ENCODE data around the gene CIAO2B.
"Not testable (repeated sequence)": the region's sequence is repeated elsewhere in the genome, so short reads cannot be mapped to it uniquely, and the experiment has no call there.

CIAO2B gene

DNA sequence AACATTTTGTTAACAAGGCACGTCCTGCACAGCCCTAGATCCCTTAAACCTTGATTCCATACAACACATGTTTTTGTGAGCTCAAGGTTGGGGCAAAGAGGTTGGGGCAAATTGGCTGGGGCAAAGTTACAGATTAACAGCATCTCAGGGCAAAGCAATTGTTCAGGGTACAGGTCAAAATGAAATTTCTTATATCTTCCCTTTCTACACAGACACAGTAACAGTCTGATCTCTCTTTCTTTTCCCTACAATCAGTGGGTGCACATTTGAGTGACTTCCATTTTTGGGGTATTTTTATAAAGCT, 21.9 kb upstream of the CIAO2B start:
- in situ Hi-C loops (cut with HindIII; ENCODE audit: low sequenced_read_pairs): not testable (repeated sequence)

DNA sequence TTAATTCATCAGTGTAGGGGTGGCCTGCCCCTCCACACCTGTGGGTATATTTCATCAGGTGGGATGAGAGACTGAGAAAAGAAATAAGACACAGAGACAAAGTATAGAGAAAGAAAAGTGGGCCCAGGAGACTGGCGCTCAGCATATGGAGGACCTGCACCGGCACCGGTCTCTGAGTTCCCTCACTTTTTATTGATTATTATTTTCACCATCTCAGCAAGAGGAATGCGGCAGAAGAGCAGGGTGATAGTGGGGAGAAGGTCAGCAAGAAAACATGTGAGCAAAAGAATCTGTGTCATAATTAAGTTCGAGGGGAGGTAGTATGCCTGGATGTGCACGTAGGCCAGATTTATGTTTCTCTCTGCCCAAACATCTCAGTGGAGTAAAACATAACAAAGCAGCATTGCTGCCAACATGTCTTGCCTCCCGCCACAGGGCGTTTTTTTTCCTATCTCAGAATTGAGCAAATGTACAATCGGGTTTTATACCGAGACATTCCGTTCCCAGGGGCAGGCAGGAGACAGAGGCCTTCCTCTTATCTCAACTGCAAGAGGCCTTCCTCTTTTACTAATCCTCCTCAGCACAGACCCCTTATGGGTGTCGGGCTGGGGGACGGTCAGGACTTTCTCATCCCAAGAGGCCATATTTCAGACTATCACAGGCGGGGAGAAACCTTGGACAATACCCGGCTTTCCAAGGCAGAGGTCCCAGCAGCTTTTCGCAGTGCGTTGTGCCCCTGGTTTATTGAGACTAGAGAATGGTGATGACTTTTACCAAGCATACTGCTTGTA, 21.4 kb upstream of the CIAO2B start:
- in situ Hi-C loops (cut with HindIII; ENCODE audit: low sequenced_read_pairs): not testable (repeated sequence)

DNA sequence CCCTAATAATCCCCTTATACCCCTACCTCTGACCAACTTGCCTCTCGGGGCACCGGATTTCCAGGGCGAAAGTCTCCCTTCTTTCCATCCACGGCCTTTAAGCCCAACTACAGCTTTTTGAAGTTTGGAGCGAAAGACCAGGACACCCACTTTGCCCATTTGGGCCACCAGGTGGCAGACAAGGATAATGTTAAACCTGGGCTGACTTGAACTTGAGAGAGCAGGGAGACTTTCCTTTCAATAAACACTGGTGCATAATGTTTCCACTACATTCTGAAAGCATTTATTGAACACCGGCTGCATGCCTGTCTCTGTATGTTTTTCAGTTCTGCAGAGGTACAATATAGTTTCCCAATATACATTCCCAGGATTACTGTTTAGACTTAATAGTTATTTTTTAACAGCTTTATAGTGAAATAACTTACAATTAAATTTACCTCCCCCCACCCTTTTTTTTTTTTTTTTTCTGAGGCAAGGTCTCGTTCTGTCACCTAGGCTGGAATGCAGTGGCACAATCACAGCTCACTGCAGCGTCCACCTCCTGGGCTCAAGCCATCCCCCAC, 20.0 kb upstream of the CIAO2B start:
- in situ Hi-C loops (cut with HindIII; ENCODE audit: low sequenced_read_pairs): no loop called here

DNA sequence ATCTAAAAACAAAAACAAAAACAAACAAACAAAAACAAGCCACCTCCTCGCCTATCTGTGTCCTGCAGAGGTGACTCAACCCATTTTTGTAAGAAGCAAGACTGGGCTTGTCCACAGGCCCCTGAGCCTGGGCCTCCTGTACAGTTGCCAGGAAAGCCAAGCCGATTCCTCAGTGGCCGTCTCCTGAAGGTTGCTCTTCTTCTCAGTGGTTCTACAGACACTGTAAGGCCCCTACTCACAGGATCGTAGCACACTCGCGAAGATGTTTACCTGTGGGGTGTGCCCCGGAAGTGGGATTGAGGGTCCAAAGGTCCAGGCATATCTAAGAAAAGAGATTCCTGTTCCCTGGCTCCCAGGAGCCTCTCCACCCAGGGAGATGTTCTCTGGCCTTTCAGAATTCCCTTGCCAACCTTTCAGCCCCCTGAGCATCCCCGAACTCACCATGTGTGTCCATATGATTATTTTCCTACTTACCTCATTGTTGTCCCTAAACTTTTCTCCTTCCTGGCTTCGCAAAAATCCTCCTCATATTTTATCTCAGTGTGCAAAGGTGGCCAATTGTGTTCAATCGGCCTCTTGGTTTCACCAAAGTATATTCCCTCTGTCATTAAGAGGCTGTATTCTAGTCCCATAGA, 19.4 kb upstream of the CIAO2B start:
- in situ Hi-C loops (cut with HindIII; ENCODE audit: low sequenced_read_pairs): no loop called here

DNA sequence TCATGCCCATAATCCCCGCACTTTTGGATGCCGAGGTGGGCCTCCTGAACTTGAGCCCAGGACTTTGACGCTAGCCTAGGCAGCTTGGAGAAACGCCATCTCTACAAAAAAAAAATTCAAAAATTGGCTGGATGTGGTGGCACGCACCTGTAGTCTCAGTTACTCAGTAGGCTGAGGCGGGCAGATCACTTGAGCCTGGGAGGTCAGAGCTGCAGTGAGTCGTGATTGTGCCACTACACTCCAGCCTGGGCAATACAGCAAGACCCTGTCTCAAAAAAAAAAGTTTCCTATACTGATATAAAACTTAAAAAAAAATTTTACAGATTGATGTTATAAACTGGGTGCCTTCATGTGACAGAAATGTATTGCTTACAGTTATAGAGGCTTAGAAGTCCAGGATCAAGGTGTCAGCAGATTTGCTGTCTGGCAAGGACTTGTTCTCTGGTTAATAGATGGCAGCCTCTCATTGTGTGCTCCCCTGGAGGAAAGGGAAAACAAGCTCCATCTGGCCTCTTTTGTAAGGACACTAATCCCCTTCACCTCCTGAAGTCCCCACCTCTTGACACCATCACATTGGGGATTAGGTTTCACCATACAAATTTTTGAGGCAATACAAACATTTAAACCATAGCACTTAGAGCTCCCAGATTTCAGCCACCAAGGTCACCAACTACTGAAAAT, 18.4 kb upstream of the CIAO2B start:
- in situ Hi-C loops (cut with HindIII; ENCODE audit: low sequenced_read_pairs): no loop called here

DNA sequence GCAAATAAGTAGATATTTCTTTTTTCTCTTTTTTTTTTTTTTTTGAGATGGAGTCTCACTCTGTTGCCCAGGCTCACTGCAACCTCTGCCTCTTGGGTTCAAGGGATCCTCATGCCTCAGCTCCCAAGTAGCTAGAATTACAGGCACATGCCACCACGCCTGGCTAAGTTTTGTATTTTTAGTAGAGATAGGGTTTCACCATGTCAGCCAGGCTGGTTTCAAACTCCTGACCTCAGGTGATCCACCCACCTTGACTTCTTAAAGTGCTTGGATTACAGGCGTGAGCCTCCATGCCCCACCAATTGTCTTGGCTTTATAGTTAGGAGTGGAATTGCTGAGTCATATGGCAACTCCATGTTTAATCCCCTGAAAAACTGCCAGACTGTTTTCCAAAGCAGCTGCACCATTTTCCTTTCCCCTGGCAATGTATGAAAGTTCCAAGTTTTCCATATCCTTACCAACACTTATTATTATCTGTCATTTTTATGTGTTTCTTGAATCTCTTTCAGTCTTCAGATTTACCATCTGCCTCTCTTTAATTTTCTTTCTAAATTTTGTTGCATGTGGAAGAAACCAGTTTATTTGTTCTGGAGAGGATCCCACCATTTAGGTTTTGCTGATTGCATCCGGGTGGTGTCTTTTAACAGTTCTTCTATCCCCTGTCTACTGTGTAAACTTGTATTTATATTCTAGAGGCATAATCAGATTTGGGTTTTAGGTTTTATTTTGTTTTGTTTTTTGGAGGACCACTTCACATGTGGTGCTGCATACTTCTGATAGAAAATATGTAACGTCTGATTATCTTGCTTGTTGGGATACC, 17.0 kb upstream of the CIAO2B start:
- in situ Hi-C loops (cut with HindIII; ENCODE audit: low sequenced_read_pairs): no loop called here

DNA sequence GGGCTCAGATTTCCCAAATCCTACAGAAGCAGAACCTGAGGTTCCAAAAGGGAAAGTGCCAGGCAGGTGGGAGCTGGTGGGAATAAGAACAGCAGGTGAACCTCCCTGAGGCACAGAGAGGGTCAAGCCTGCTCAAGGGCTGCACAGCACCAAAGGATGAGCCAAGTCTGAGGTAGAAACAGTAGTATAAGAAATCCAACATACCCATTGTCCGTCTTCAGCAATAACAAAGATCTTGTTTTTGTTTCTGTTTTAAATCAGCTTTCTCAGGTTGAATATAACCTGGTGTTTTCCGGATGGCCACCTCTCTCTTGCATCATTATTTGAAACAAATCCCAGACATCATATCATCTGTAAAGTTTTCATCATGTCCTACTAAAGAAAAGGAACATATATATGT, 16.2 kb upstream of the CIAO2B start:
- in situ Hi-C loops (cut with HindIII; ENCODE audit: low sequenced_read_pairs): no loop called here

DNA sequence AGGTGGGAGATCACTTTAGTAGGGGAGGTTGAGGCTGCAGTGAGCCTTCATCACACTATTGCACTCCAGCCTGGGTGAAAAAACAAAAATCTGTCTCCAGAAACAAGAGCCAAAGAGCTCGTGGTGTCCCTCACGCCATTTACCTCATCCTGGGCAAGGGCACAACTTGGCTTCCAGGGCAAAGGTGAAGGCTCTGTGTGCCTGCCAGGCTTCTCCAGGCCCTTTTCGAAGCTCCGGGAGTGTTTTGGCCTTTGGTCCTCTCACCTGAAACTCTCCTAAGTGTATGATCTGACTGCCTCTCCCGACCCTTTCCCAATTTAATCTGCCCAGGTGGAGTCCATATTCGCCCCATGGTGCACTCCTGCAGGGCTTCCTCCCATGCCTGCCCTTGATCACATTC, 15.3 kb upstream of the CIAO2B start:
- in situ Hi-C loops (cut with HindIII; ENCODE audit: low sequenced_read_pairs): no loop called here

DNA sequence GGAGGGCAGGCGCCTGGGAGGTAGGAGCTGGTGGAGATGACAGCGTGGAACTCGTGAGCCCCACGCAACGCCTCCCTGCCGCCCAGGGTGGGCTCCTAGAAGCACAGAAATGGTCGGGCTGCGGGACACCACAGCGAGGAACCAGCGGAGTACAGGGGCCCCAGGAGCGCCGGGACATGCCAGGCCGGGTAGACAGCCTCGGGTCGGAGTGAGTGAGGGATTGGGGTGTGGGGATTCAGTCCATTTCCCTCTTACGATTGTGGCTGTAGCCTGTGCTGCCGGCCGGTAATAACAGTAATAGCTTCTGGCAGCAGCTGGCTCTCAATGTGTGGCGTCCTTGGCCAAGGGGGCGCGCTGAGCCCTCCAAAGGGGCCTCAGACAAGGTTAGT, 14.6 kb upstream of the CIAO2B start:
- in situ Hi-C loops (cut with HindIII; ENCODE audit: low sequenced_read_pairs): no loop called here

DNA sequence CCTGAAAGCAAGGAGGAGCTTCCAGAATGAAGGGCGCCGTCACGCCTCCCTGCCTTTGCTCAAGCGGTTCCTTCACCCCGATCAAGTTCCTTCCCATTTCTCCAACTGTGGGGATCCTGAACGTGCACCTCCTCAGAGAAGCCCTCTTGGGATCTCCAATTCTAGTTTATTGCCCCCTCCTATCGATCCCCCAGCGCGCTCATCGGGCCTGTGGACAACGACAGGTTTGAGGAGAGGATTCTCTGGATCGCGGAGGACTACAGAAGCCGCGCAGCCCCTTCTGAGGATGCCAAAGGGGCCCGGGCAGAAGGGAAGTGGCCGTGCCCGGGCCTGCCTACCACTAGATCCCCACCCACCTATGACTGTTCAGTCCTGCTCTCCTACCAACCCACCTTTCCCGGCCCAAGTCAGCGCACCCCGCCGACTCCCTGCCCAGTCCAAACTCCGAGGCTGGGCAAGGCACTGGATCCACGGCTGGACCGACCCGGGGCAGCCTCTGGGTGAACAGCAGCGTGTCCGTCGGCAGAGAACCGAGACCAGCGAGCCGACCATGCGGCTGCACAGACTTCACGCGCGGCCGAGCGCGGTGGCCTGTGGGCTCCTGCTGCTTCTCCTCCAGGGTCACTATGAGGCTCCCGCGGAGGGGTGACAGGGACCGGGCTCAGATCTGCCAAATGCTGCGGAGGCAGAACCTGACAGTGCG, 14.1 kb upstream of the CIAO2B start:
- in situ Hi-C loops (cut with HindIII; ENCODE audit: low sequenced_read_pairs): no loop called here

DNA sequence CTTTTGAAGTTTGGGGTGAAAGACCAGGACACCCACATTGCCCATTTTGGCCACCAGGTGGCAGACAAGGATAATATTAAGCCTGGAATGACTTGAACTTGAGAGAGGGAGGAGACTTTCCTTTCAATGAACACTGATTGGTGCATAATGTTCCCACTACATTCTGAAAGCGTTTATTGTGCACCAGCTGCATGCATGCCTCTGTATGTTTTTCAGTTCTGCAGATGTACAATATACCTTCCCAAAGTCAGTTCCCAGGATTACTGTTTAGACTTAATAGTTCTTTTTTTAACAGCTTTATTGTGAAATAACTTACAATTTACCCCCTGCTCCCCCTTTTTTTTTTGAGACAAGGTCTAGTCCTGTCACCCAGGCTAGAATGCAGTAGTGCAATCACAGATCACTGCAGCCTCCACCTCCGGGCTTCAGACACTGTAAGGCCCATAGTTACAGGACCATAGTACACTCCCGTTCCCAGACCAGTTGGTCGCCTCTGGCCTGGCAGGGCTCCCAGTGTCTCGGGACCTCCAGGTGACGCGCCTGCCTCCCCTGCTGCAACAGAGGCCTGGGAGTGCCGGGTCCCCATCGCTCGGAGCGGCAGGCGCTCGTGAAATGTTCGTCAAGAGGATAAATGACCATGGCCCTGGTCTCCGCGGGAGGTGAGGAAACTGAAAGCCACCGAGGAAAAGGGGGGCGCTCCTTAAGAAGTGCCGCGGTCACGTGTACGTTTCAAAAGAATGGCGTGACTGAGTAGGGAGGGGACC, 13.3 kb upstream of the CIAO2B start:
- in situ Hi-C loops (cut with HindIII; ENCODE audit: low sequenced_read_pairs): no loop called here

DNA sequence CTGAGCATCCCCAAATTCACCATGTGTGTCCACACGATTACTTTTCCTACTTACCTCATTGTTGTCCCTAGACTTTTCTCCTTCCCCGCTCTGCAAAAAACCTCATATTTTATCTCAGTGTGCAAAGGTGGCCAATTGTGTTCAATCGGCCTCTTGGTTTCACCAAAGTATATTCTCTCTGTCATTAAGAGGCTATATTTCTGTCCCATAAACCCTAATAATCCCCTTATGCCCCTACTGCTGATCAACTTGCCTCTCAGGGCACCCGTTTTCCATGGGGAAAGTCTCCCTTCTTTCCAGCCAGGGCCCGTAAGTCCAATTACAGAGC, 12.7 kb upstream of the CIAO2B start:
- in situ Hi-C loops (cut with HindIII; ENCODE audit: low sequenced_read_pairs): no loop called here

DNA sequence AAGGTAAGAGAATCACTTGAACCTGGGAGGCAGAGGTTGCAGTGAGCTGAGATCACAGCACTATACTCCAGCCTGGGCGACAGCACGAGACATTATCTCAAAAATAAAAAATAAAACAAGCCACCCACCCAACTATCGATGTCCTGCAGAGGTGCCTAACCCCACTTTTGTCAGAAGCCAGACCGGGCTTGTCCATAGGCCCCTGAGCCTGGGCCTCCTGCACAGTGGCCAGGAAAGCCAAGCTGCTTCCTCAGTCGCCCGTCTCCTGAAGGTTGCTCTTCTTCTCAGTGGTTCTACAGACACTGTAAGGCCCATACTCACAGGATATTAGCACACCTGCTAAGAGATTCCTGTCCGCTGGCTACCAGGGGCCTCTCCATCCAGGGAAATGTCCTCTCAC, 12.3 kb upstream of the CIAO2B start:
- in situ Hi-C loops (cut with HindIII; ENCODE audit: low sequenced_read_pairs): no loop called here

DNA sequence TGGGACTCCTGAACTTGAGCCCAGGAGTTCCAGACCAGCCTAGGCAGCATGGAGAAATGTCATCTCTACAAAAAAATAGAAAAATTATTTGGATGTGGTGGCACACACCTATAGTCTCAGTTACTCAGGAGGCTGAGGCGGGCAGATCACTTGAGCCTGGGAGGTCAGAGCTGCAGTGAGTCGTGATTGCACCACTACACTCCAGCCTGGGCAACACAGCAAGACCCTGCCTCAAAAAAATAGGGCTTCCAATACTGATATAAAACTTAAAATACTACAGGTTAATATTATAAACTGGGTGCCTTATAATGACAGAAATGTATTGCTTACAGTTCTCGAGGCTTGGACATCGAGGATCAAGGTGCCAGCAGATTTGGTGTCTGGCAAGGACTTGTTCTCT, 11.7 kb upstream of the CIAO2B start:
- in situ Hi-C loops (cut with HindIII; ENCODE audit: low sequenced_read_pairs): no loop called here

DNA sequence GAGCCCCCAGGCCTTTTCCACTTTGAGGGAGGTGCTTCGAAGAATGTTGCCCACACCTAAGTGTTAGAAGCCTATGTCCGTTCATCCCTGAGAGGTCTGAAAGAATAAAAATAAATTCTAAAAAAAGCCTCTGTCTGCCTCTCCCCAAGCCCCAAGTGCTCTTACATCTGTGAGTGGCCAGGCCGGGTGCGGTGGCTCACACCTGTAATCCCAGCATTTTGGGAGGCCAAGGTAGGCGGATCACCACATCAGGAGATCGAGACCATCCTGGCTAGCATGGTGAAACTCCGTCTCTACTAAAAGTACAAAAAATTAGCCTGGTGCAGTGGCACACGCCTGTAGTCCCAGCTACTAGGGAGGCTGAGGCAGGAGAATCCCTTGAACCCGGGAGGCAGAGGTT, 10.8 kb upstream of the CIAO2B start:
- in situ Hi-C loops (cut with HindIII; ENCODE audit: low sequenced_read_pairs): not testable (repeated sequence)

DNA sequence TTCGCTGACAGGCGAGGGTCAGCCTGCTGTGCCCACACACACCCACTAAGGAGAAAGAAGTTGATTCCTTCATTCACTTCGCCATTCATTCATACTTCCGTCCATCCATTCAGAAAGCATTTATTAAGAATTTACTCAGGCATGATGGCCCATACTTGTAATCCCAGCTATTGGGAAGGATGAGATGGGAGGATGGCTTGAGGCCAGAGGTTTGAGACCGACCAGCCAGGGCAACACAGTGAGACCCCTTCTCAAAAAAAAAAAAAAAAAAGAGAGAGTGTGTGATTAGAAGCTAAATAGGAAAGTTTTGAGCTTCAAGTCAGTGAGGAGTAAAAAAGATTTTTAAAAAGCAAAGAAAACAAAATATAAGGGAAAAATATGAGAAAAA, 9.8 kb upstream of the CIAO2B start:
- in situ Hi-C loops (cut with HindIII; ENCODE audit: low sequenced_read_pairs): no loop called here

DNA sequence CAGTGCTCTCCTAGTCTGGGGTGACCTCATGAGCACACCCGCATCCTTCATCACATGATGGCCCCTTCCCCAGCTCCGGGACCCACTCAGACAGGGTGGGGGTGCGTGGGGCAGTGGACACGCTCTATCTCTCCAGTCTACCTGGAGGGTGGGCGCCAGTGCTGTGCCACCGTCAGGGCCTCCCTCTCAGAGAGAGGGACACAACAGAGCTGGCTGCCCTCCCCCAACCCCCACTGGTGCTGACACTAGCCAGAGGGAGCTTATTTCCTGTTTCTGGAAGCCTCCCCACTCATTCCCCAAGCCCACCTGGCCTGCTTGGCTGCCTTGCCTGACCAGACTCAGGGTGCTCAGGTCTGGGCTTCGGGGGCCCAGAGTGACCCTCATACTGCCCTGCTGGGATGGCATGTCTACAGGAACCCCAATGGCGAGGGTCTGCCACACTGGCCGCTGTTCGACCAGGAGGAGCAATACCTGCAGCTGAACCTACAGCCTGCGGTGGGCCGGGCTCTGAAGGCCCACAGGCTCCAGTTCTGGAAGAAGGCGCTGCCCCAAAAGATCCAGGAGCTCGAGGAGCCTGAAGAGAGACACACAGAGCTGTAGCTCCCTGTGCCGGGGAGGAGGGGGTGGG, 9.3 kb upstream of the CIAO2B start:
- in situ Hi-C loops (cut with HindIII; ENCODE audit: low sequenced_read_pairs): no loop called here

DNA sequence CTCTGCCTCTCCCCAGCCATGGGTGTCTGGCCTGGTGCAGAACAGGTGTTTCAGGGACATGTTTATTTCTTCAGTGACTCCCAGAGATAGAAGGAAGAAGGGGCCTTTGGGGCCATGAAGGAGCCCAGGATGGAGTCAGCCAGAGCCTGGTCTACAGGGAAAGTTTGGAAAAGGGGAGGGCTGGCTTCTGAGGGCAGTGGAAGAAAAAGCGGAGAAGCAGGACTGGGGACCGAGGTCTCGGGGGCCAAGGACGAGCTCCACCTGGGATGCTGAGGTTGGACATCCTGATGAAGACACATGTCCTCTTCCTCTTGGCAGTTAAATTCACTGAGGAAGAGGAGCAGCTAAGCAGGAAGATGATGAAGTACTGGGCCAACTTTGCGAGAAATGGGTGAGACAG, 8.8 kb upstream of the CIAO2B start:
- in situ Hi-C loops (cut with HindIII; ENCODE audit: low sequenced_read_pairs): no loop called here

DNA sequence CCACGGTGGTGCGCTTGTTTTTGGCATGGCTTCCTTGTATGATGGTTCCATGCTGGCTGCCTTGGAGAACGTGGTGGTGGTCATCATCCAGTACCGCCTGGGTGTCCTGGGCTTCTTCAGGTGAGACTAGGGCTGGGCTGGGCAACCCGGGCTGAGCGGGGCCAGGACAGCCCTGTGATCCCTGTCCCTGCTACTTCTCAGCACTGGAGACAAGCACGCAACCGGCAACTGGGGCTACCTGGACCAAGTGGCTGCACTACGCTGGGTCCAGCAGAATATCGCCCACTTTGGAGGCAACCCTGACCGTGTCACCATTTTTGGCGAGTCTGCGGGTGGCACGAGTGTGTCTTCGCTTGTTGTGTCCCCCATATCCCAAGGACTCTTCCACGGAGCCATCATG, 6.0 kb upstream of the CIAO2B start:
- in situ Hi-C loops (cut with HindIII; ENCODE audit: low sequenced_read_pairs): no loop called here

DNA sequence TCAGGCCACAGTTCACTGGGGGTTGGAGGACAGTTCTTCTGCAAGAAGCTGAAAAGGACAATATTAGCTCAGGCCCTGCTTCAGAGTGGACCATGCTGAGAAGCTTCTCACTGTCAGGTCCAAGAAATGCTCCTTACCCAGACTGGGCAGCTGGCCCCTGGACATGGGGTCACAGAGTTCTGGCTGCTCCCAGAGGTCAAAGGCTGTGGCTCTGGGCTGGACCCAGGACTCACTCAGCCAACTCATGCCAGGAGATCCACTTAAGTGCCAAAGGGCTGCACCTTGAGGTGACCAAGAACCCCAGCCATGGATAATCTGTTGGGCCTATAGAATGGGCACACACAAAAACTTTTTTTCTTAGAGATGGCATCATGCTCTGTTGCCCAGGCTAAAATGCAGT, 5.2 kb upstream of the CIAO2B start:
- in situ Hi-C loops (cut with HindIII; ENCODE audit: low sequenced_read_pairs): no loop called here

Measured in DLD1 (cell line).